GM19238 (cell line): ENCODE measurements around the gene CCT3.
"Not testable (repeated sequence)": the region's sequence is repeated elsewhere in the genome, so short reads cannot be mapped to it uniquely, and the experiment has no call there.

Experiments
- DNase-seq: peaks from one replicate; pipeline ENCODE4 v3.0.0; 2011; ENCODE audit warnings: low spot score; ENCODE audit not compliant: insufficient read length

CCT3 gene

DNA sequence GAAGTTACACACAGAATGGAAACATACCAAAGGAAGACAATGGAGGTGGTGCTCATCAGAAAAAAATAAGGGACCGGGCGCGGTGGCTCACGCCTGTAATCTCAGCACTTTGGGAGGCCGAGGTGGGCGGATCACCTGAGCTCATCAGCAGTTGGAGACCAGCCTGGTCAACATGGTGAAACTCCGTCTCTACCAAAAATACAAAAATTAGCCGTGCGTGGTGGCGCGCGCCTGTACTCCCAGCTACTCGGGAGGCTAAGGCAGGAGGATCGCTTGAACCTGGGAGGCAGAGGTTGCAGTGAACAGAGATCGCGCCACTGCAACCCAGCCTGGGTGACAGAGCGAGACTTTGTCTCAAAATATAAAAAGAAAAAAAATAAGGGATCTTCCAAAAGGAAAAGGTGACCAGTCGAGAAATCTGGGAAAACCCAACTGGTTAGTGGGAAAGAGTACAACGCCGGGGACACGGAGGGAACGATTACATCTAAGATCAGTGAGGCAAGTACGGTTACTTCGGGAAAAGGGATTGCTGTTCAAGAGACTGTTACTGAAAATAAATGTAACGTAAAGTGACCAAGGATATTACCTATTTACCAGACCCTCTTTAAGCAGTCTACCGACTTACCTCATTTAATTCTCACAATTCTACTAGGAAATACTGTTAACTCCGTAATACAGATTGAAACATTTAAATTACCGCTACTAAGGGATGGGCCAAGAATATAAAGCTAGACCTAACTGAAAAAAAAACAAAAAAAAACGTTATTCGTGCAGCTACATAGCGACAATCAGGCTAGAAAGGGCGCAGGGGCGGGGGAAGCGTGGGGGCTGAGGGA is 822 bp downstream of the CCT3 start:
- DNase-seq, result no peak

DNA sequence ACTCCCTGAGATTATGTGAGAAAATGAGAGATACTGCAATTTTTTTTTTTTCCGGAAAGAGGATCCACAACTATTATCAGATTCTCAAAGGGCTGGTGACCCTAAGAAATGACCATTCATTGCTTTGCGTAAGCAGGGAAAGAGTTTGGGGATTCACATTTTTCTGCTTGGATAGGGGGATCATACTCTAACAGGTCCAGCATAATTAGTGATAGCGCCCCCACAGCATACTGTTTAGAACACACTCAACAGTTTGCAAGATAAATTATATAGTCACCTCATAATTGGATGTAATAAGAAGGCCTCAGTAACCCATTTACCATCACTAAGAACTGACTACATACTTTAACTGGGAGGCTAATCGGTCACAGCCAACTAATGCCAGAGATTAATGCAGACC is 1.9 kb downstream of the CCT3 start:
- DNase-seq, result no peak

DNA sequence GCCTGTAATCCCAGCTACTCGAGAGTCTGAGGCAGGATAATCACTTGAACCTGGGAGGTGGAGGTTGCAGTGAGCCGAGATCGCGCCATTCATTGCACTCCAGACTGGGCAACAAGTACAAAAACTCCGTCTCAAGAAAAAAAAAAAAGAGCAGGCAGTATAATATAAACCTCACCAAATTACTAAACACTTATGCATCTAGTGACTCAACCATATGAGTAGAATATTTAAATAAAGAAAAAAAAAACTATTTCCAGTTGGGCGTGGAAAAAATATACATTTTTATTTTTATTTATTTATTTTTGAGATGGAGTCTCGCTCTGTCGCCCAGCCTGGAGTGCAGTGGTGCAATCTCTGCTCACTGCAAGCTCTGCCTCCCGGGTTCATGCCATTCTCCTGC is 14.9 kb downstream of the CCT3 start:
- DNase-seq, result not testable (repeated sequence)

DNA sequence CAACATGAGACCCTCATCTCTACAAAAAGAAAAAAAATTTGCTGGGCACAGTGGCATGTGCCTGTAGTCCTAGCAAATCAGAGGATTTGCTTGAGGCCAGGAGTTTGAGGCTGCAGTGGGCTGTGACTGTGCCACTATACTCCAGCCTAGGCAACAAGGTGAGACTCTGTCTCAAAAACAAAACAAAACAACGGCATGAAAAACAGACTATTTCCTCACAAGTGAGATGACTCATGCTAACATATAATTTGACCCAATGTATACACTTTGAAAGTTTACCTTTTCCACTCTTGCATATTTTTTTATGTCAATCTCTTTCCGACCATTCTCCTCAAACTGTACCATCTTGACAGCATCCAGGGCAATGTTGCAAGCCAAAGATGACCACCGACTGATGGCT is 17.5 kb downstream of the CCT3 start:
- DNase-seq, result no peak

DNA sequence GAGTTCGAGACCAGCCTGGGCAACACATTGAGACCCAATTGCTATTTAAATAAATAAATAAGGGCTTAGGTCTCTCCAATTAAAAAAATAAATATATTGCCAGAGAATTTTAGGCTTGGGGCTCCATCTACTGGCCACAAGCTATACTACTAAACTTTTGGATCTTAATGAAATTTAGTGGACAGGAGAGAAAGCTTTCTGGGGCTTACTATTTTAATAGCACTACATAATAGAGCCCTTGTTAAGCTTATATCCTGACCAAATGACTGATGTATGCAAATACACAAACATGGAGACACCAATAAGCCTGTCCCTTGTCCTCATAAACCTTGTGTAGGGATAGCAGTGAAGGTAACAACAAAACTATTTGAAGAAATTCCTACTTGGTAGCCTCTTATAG is 18.4 kb downstream of the CCT3 start:
- no peak for DNase-seq

DNA sequence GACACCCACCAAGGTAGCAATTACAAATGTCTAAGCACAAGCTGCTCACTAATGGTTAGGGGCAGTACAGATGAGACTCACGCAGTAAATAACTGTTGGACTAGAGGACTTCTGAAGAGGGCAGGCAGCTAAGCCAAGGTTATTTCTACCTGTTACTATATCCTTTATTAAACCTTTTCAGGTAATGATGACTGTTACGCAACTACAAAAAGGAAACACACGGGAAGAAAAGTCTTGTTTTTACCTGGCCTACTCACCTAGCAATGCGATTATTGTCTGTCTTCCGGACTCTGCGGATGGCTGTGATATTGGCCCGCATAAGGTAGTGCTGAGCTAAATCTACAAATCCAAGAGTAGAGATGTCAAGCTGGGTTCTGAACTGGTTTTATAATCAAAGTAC is 21.2 kb downstream of the CCT3 start:
- no peak for DNase-seq

DNA sequence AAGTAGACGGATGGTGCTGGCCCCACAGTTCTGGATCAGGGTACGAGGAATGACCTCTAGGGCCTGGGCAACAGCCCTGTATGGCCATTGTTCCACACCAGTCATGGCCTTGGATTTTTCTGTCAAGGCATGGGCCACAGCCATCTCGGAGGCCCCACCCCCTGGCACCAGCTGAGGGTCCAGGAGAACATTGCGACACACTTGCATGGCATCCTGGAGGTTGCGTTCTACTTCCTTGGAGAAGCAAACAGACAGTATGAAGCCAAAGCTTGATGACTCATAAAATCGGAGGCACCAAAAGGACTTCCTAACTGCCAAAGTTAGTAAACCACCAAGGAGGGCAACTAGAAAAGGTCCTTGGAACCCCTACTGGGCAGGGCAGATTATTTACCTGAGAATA is 27.1 kb downstream of the CCT3 start:
- DNase-seq, result no peak

DNA sequence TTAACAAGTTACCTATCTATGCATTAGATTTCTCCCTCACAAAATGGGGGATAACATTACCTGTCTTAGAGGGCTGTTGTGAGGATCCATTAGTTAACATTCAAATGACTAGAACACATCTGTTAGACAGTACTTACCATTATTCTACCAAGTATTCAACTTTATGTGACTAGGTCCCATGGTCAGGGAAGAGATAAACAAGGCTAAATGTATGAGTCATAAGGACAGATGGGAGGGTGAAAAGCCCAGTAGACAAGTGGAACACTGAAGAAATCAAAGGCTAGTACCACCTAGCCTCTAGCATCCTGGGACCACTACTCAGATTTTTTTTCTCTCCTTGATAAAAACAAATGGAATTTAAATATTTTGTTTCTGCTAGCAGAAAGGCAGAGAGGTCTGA is 30.0 kb downstream of the CCT3 start:
- DNase-seq, result no peak

DNA sequence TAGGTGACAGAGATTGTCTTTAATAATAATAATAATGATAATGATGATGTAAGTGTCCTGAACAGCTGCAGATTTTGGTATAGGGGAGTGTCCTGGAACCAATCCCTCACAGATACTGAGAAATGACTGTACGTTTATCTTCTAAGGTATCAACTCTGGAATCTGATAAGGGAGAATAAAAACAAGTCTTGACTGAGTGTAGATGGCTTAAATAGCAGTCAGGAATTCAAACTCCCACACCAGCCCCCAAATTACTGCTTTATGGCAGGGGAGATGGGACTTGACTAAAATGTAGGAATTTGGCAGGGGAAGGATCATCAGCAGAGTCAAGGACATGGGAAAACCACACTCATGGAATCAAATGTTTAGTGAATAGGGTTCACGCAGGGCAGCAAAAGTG is 32.9 kb downstream of the CCT3 start:
- no peak for DNase-seq

DNA sequence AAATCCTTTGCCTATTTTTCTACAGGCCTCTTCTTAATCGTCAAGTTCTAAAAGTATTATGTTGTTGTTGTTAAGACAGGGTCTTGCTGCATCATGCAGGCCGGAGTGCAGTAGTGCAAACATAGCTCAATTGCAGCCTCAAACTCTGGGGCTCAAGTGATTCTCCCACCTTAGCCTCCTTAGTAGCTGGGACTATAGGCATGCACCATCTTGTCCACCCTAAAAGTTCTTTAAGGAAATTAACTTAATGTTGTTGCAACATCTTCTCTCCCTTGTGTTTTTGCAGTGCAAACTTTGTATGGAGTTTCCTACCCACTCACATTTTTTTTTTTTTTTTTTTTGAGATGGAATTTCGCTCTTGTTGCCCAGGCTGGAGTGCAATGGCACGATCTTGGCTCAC is 34.9 kb downstream of the CCT3 start:
- no peak for DNase-seq

DNA sequence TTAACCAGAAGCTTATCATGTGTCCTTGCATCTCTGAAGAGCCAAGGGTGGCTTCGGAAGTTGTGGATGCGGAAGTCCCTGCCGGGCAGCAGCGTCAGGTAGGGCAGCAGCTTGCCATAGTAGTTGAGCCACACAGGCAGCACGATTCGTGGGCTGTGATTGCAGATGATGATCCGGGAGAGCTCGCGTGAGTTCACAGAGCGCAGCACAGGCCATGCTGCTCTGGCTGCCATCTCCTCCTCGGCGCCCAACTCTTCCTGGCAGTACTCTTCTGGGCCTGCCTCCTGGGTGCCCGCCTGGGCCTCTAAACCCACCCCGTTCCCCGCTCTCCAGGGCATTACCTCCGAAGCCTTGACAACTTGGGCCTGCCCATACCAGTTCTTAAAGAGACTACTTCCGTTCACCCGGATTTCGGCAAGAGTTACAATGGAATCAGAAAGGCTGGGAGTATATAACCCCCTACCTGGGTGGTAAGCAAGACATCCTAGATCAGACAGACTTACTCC is 39.2 kb downstream of the CCT3 start, which contains the start of gene VHLL:
Gene VHLL, minus strand, starts transcription at position 456 of the 506 bp plus-strand sequence. Its CDS starts 118 bp downstream, at position 338.
- no peak for DNase-seq

DNA sequence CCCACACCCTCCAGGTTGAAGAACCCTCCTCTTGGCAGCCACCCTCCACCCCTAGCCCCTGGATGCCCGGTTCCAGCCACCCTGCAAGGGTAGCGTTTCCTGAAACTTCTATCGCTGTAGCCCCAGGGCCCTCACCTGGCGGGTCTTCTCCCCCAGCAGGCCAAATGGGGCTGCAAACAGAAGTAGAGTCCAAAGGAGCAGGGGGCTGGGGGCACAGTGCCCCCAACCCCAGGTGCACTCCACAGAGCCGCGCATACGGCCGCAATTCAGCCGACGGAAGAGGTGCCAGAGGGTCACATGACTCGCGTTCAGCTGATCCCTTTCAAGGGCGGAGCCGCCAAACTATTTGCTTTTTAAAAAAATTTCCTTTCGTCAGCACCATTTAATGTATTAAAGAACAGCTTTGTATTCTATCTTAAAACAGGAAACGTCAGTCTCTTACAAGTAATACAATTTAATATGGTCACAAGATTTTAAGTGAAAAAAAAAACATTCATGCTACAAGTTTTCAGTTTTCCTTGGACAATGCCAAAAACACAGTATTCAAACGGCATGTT is 42.6 kb downstream of the CCT3 start, which contains the start of gene GLMP:
Gene GLMP, minus strand, starts transcription at position 289 of the 557 bp plus-strand sequence. Its CDS starts 34 bp downstream, at position 255.
- DNase-seq, result peak; percentile 67

DNA sequence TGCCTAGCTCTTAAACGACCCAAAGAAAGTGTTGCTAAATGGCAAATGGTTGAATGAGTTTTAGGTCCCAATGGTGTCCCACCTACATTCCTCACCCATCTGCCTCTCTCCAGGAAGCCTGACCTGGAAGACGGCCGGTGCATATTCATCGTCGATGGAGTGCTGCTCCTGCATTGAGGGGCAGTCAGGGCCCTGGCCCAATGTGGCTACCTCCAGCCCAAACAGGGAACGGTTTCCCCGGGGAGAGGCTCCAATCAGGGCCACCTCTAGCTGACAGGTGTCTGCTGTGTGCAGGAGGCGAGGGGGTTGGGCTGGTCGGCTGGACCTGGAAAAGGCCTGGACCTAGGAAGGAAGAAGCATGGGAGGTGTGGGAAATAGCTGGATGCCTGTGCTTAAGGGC is 44.2 kb downstream of the CCT3 start:
- no peak for DNase-seq

DNA sequence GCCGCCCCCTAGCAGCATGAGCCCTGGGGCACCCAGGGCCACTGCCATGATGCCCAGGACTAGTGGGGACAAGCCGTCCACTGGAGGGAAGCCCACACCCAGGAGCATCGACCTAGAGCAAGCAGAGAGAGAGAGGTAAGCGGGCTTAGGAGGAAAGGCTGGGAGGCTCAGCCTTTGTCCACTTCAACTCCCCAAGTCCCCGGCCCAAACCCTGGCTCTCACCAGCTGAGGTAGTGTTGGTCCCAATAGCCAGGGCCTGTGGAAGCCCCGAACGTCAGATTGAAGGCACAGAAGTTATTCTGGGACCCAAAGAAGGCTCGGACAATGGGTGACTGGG is 45.0 kb downstream of the CCT3 start:
- no peak for DNase-seq

DNA sequence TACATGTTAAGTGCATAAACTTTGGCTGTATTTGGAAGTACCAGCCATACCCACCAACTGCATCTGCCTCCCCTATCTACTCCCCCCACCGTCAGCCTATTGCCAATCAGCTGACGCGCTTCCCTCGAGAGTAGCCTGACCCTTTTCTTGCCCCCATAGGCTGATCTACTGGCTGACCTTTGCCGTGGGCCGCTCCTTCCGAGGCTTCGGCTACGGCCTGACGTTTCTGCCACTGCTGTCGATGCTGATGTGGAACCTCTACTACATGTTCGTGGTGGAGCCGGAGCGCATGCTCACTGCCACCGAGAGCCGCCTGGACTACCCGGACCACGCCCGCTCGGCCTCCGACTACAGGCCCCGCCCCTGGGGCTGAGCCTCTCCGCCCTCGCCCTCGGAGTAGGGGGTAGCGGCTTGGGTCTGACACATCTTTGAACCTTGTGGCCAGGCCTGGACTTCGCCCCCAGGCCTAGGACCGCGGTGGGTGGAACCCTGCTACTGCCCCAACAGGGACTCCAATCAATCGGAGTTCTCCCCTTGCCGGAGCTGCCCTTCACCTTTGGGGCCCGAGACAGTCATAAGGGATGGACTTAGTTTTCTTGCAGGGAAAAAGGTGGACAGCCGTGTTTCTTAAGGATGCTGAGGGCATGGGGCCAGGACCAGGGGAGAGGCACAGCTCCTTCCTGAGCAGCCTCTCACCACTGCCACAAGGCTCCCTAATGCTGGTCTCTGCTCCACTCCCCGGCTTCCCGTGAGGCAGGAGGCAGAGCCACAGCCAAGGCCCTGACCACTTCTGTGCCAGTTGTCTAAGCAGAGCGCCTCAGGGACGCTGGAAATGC is 46.6 kb downstream of the CCT3 start:
- peak; percentile 36 for DNase-seq

DNA sequence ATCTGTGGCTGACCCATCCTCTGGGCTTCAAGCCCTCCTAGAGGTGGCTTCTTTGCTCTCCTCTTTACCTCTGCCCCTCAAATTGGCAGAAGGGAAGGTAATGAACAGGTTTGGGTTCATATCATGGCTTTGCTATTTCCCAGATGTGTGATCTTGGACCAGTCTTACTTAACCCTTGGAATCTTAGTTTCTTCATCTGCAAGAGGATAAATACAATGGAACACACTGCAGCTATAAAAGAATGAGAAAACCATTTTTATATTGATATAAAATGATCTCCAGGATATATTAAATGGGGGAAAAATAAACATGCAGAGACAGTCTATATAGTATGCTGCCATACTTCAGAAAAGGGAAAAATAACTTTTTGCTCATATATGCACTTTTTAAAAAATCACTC is 48.2 kb downstream of the CCT3 start:
- DNase-seq, result no peak

DNA sequence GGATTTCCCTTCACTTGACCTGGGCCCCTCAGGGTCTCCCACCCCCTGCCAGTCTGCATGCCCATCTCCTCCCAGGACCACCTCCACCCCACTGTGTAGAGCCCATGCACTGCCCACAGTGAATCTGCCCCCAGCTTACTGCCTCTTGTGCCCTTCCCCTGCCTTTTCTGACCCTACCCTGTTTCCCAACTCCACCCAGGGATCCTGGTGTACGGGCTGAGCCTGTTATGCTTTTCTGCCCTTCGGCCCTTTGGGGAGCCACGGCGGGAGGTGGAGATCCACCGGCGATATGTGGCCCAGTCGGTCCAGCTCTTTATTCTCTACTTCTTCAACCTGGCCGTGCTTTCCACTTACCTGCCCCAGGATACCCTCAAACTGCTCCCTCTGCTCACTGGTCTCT is 52.0 kb downstream of the CCT3 start:
- DNase-seq, result no peak

DNA sequence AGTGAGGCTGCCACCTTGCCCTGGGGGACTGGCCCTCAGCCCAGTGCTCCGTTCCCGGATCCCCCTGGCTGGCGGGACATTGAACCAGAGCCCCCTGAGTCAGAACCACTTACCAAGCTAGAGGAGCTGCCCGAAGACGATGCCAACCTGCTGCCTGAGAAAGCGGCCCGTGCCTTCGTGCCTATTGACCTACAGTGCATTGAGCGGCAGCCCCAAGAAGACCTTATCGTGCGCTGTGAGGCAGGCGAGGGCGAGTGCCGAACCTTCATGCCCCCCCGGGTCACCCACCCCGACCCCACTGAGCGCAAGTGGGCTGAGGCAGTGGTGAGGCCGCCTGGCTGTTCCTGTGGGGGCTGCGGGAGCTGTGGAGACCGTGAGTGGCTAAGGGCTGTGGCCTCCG is 52.7 kb downstream of the CCT3 start:
- no peak for DNase-seq

DNA sequence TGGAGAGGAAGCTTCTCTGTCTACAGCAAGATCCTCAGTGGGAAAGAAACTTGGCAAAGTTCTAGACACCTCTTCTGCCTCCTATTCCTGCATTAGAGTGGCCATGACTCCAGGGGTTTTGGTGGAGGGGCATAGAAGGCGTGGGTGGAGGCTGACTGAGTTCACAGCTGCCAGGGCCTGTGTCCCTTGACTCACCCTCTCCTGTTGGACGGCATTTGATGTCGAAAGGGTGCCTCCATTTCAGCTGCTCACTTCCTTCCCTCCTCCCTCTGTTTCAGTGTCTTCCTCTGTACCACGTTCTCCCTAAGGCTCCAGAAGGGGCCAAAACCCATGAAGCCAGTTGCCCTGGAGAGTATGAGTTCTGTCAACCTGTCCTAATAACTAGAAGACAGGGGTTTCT is 53.3 kb downstream of the CCT3 start:
- DNase-seq, result no peak

DNA sequence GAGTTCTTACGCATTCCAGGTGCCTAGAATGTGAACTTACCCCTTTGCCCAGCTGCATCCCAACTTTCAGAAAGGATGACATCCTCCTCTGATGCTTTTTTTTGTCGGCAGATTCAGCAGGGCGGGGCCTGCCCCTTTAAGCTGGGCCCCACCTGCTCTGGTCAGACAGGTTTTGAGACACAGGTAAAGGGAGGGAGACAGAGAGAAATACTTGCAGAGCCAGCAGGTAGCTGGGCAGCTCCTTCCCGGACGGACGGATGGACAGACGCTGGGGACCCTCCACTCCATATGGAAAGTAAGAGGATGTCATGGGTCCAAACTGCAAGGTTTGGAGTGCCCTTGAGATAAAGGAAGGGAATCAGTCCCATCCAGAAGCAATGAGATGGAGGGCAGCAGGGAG is 54.0 kb downstream of the CCT3 start, which contains the start of gene TMEM79:
Gene TMEM79, plus strand, starts transcription at position 214 of the 400 bp plus-strand sequence. CDS start 902 bp downstream, outside the sequence.
- DNase-seq, result no peak

DNA sequence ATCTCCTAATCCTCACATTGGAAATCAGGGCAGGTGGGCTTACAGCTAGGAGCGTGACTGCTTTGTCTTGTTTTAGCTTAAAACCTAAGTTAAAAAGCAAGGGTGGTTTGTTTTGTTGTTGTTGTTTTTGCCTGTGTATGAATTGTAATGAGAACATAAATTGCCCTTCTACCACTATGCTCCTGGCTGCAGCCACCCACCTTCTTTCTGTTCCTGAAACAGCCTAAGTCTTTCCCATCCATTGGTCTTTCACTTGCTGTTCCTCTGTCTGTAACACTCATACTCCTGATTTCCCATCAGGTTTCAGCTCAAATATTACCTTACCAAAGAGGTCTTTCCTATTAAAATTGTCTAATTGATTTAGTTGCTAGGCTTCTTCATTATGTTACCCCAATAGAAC is 54.6 kb downstream of the CCT3 start:
- DNase-seq, result no peak
